Caco-2 (cell line): Measurements from ENCODE around the gene MYH9. TPM values are rescaled to one million over a fixed set of nuclear protein-coding genes. Genes with fewer than 3 reads are reported as not detected.

Experiments
- BruUV-seq: library from RNA; stranded (reverse); fragments of 400-500 nt; replicated peaks from 2 replicates; lab custom pipeline; 2021; lab: Mats Ljungman, UMichigan
- CTCF ChIA-PET: fragments of 300-600 bp; sonication (Branson Sonifier 250); formaldehyde crosslinking; loops from one replicate; lab custom pipeline; 2022; ENCODE audit warnings: antibody characterized with exemption; lab: Charles Lee
- POLR2A ChIA-PET: fragments of 300-600 bp; sonication (Branson Sonifier 250); formaldehyde crosslinking; loops from one replicate; lab custom pipeline; 2022; ENCODE audit warnings: antibody characterized with exemption; lab: Charles Lee
- DNase-seq, 2 experiments: peaks; one replicate each; pipeline versions ENCODE4 v3.0.0 to v3.0.0-alpha.2; 2020 to 2022
- H3K27me3 ChIP-seq: replicated peaks from 2 replicates; pipeline ENCODE4 v1.6.0; 2011; ENCODE audit warnings: low read length; ENCODE audit not compliant: control insufficient read depth, insufficient read depth
- H3K36me3 ChIP-seq: 2 replicates; pipeline ENCODE4 v1.5.1; 2011; ENCODE audit warnings: low read length; ENCODE audit not compliant: control insufficient read depth, insufficient read depth
- H3K4me1 ChIP-seq: fragments of 250-450 bp; sonication (Bioruptor Pico); 2 replicates; pipeline ENCODE4 v1.5.1; 2020; ENCODE audit warnings: mild to moderate bottlenecking
- H3K4me3 ChIP-seq: 2 replicates; pipeline ENCODE4 v1.5.1; 2011; ENCODE audit warnings: low read depth, mild to moderate bottlenecking, control low read depth, low read length
- H3K9me3 ChIP-seq: fragments of 250-450 bp; sonication (Bioruptor Pico); 2 replicates; pipeline ENCODE4 v1.5.1; 2020; ENCODE audit warnings: mild to moderate bottlenecking, moderate library complexity
- H3K27ac Mint-ChIP-seq: one replicate; pipeline ENCODE4 v1.8.0; 2022; ENCODE audit warnings: mixed read lengths; ENCODE audit not compliant: unreplicated experiment
- H3K27me3 Mint-ChIP-seq: one replicate; pipeline ENCODE4 v1.8.0; 2022; ENCODE audit warnings: mixed read lengths; ENCODE audit not compliant: insufficient read depth, unreplicated experiment
- H3K36me3 Mint-ChIP-seq: one replicate; pipeline ENCODE4 v1.8.0; 2022; ENCODE audit warnings: mild to moderate bottlenecking, mixed read lengths; ENCODE audit not compliant: insufficient read depth, unreplicated experiment
- H3K4me1 Mint-ChIP-seq: one replicate; pipeline ENCODE4 v1.8.0; 2022; ENCODE audit warnings: low read depth, mixed read lengths; ENCODE audit not compliant: unreplicated experiment
- H3K4me3 Mint-ChIP-seq: one replicate; pipeline ENCODE4 v1.8.0; 2022; ENCODE audit warnings: mild to moderate bottlenecking, moderate library complexity, mixed read lengths; ENCODE audit not compliant: unreplicated experiment
- H3K9me3 Mint-ChIP-seq: one replicate; pipeline ENCODE4 v1.8.0; 2022; ENCODE audit warnings: mixed read lengths; ENCODE audit not compliant: unreplicated experiment
- intact Hi-C: fragments of 100-400 bp; cut with micrococcal nuclease; formaldehyde crosslinking; loops from one replicate; pipeline ENCODE4 v1.10.0; 2022; ENCODE audit not compliant: unreplicated experiment
- total RNA-seq: library from RNA; stranded (reverse); gene quantifications from 2 replicates; pipeline ENCODE4 v1.2.3, GENCODE V29; 2022
- TF ChIP-seq, protein P1 (sequence below), 2 experiments: fragments of 200-600 bp in 1 of 2; IDR thresholded peaks; 1 replicate in 1 of 2; 2 replicates in 1 of 2; pipeline versions ENCODE4 v1.5.1 to v1.8.0; 2011 to 2022; ENCODE audit warnings: antibody characterized with exemption in 1 of 2, control low read depth in 1 of 2, inconsistent platforms in 1 of 2, low read depth in 1 of 2, low read length in 1 of 2, mild to moderate bottlenecking in 1 of 2, moderate library complexity in 1 of 2; ENCODE audit not compliant: insufficient read depth in 1 of 2, severe bottlenecking in 1 of 2, unreplicated experiment in 1 of 2

The MYH9 gene
- total RNA-seq, 1 experiment from 2014 or later = 513 TPM

DNA sequence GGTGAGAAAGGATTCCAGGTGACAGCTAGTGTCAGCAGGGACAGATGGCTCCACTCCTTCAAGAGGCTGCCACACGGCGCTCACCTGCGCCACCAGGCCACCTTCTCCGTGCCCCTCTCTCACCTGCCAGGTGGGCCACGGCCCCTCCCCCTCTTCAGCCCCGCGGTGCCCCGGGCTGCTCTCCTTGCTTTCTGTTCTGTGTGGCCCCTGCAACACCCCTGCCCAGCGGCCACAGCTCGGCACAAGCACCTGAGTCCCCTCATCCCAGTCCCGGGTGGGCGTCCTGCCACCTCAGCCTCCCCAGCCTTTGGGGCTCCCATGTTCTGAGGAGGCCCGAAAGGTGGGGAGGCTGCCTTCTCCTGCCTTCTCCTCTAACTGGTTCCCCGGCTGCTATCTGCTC is 88.5 kb downstream of the MYH9 start:
- Mint-ChIP-seq H3K36me3 (peaks cover 100% of the 10 kb centered on the region), H3K27me3 (no peaks in the 10 kb centered on the region), H3K9me3 (no peaks in the 10 kb centered on the region), H3K4me3 (no peak overlapping the region), H3K4me1 (no peaks in the 10 kb centered on the region), H3K27ac (no peak overlapping the region)
- no TSS peak for BruUV-seq
- Histone ChIP-seq H3K4me3 (no peak overlapping the region), H3K9me3 (no peaks in the 10 kb centered on the region), H3K36me3 (peaks cover 23% of the 10 kb centered on the region), H3K4me1 (no peaks in the 10 kb centered on the region), H3K27me3 (no peaks in the 10 kb centered on the region)
- CTCF ChIA-PET = no interaction called here
- intact Hi-C loops = no loop called here
- TF ChIP-seq, protein P1, sequence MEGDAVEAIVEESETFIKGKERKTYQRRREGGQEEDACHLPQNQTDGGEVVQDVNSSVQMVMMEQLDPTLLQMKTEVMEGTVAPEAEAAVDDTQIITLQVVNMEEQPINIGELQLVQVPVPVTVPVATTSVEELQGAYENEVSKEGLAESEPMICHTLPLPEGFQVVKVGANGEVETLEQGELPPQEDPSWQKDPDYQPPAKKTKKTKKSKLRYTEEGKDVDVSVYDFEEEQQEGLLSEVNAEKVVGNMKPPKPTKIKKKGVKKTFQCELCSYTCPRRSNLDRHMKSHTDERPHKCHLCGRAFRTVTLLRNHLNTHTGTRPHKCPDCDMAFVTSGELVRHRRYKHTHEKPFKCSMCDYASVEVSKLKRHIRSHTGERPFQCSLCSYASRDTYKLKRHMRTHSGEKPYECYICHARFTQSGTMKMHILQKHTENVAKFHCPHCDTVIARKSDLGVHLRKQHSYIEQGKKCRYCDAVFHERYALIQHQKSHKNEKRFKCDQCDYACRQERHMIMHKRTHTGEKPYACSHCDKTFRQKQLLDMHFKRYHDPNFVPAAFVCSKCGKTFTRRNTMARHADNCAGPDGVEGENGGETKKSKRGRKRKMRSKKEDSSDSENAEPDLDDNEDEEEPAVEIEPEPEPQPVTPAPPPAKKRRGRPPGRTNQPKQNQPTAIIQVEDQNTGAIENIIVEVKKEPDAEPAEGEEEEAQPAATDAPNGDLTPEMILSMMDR (IDR thresholded peaks at IDR 0.05; ENCODE audit: insufficient read depth in 1 of 2, low read depth in 1 of 2, low read length in 1 of 2, severe bottlenecking in 1 of 2, unreplicated experiment in 1 of 2) = no peak
- POLR2A ChIA-PET = no interaction called here
- DNase-seq = no peak

DNA sequence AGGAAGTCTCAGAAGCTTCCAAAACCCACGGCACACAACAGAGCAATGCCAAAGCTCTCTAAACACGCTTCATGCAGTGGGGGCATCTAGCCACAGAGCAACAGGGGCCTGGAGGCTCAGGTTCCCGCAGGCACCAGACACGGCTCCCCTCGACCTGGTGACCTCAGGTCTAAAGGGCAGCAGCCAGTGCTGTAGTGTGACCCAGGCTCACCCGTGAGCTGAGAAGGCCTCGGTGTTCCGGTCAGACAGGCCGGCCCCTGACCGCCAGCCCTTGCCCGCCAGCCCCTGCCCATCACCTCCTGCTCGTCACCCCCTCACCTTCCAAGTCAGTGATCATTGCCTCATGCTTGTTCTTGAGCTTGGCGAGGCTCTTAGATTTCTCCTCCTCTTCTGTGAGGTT is 89.2 kb downstream of the MYH9 start:
- BruUV-seq = no TSS peak
- CTCF ChIA-PET = interaction anchor here (1.3 kb wide), 1 partner anchor 12 kb away, joined by 4 read pairs; no protein-coding TSS in a partner anchor

DNA sequence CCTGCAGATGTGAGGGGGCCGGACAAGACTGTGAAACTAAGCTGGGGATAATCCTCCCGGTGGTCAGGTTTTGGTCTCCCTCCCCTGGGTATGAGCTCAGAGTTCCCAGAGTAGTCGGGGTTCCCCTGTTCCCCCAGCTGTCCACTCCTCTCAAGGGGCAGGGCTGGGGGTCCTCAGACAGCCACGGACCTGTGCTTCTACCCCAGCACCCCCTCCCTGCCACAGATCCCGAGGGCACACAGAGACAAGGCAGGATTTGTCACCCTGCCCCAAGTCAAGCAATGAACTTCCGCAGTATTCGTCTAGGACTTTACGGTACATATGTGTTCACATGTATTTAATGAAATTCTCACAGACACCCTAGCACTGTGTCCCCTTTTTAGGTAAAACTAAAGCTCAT is 89.6 kb downstream of the MYH9 start:
- H3K4me3 Mint-ChIP-seq = no peak overlapping the region
- intact Hi-C loops = no loop called here
- H3K36me3 Mint-ChIP-seq = peaks cover 100% of the 10 kb centered on the region
- no TSS peak for BruUV-seq
- H3K9me3 ChIP-seq = no peaks in the 10 kb centered on the region
- no peak for DNase-seq
- H3K9me3 Mint-ChIP-seq = no peaks in the 10 kb centered on the region
- TF ChIP-seq, protein P1 (IDR thresholded peaks at IDR 0.05; ENCODE audit: insufficient read depth in 1 of 2, low read depth in 1 of 2, low read length in 1 of 2, severe bottlenecking in 1 of 2, unreplicated experiment in 1 of 2) = no peak
- no peaks in the 10 kb centered on the region for H3K27me3 ChIP-seq
- ChIA-PET CTCF (interaction anchor here (1.3 kb wide), 1 partner anchor 12 kb away, joined by 4 read pairs; no protein-coding TSS in a partner anchor), POLR2A (no interaction called here)
- no peaks in the 10 kb centered on the region for H3K4me1 Mint-ChIP-seq
- no peaks in the 10 kb centered on the region for H3K27me3 Mint-ChIP-seq
- no peak overlapping the region for H3K4me3 ChIP-seq
- H3K36me3 ChIP-seq = peaks cover 24% of the 10 kb centered on the region
- no peak overlapping the region for H3K27ac Mint-ChIP-seq
- no peaks in the 10 kb centered on the region for H3K4me1 ChIP-seq

More for the DNA sequence above, 89.2 kb downstream of the MYH9 start:
- peaks cover 22% of the 10 kb centered on the region for H3K36me3 ChIP-seq
- H3K4me3 ChIP-seq = no peak overlapping the region
- Mint-ChIP-seq H3K36me3 (peaks cover 100% of the 10 kb centered on the region), H3K27ac (no peak overlapping the region), H3K4me1 (no peaks in the 10 kb centered on the region), H3K27me3 (no peaks in the 10 kb centered on the region), H3K4me3 (no peak overlapping the region), H3K9me3 (no peaks in the 10 kb centered on the region)
- no peaks in the 10 kb centered on the region for H3K4me1 ChIP-seq
- no peak for DNase-seq
- no peaks in the 10 kb centered on the region for H3K9me3 ChIP-seq
- no peaks in the 10 kb centered on the region for H3K27me3 ChIP-seq
- POLR2A ChIA-PET = no interaction called here
- intact Hi-C loops = no loop called here
- TF ChIP-seq, protein P1 (IDR thresholded peaks at IDR 0.05; ENCODE audit: insufficient read depth in 1 of 2, low read depth in 1 of 2, low read length in 1 of 2, severe bottlenecking in 1 of 2, unreplicated experiment in 1 of 2) = no peak
